GM18508 (cell line): ENCODE data around the gene PIH1D1.

ENCODE experiments used
- ATAC-seq: cut with Tn5 transposase; IDR thresholded peaks from one replicate; pipeline ENCODE4 v1.9.1; 2021; ENCODE audit warnings: moderate number of reproducible peaks; ENCODE audit not compliant: insufficient read depth, unreplicated experiment

PIH1D1 gene

GRCh38 chr19:49438261-49438660, 13.4 kb downstream of the PIH1D1 start:
- ATAC-seq, result no peak

GRCh38 chr19:49437231-49437630, 14.4 kb downstream of the PIH1D1 start:
- ATAC-seq, result no peak

GRCh38 chr19:49436381-49437017, 15.1 kb downstream of the PIH1D1 start:
- no peak for ATAC-seq

GRCh38 chr19:49435670-49436069, 15.9 kb downstream of the PIH1D1 start:
- no peak for ATAC-seq

- no peak for ATAC-seq
Measured at GRCh38 chr19:49434907-49435583, 16.6 kb downstream of the PIH1D1 start.

- no peak for ATAC-seq
Measured at GRCh38 chr19:49433240-49433901, 18.2 kb downstream of the PIH1D1 start.

GRCh38 chr19:49432141-49433073, 19.2 kb downstream of the PIH1D1 start:
- no peak for ATAC-seq

GRCh38 chr19:49431330-49431749, 20.3 kb downstream of the PIH1D1 start:
- no peak for ATAC-seq

GRCh38 chr19:49430678-49431329, 20.8 kb downstream of the PIH1D1 start:
- ATAC-seq, result no peak

- ATAC-seq, result no peak
Measured at GRCh38 chr19:49430172-49430677, 21.4 kb downstream of the PIH1D1 start.

- ATAC-seq, result no peak
Measured at GRCh38 chr19:49428547-49429451, 22.8 kb downstream of the PIH1D1 start.

- no peak for ATAC-seq
Measured at GRCh38 chr19:49427855-49428546, 23.6 kb downstream of the PIH1D1 start.

- ATAC-seq, result no peak
Measured at GRCh38 chr19:49427339-49427738, 24.3 kb downstream of the PIH1D1 start.

- no peak for ATAC-seq
Measured at GRCh38 chr19:49425922-49426592, 25.6 kb downstream of the PIH1D1 start.

- ATAC-seq, result no peak
Measured at GRCh38 chr19:49425178-49425577, 26.4 kb downstream of the PIH1D1 start, which contains the start of gene GFY. TSS of gene GFY (plus strand) at chr19:49425388. CDS start at chr19:49426431, 1,043 bp downstream.

- ATAC-seq, result no peak
Measured at GRCh38 chr19:49423985-49424303, 27.7 kb downstream of the PIH1D1 start.

GRCh38 chr19:49423071-49423984, 28.3 kb downstream of the PIH1D1 start, which contains the start of gene PTH2:
TSS of gene PTH2 (minus strand) at chr19:49423441. CDS start at chr19:49423339, 102 bp downstream.
- ATAC-seq, result no peak
